HG02938 (cell line): ENCODE results near the gene IRS2.
A peak's percentile ranks its signal among the peaks of the same experiment; 100 is the strongest.

Experiments used
- ATAC-seq: cut with Tn5 transposase; IDR thresholded peaks from one replicate; pipeline ENCODE4 v1.9.1; 2021; ENCODE audit warnings: mild to moderate bottlenecking, moderate library complexity; ENCODE audit not compliant: unreplicated experiment

IRS2 gene

GRCh38 chr13:109780845-109781383 is 5.5 kb downstream of the IRS2 start:
- ATAC-seq = no peak

DNA sequence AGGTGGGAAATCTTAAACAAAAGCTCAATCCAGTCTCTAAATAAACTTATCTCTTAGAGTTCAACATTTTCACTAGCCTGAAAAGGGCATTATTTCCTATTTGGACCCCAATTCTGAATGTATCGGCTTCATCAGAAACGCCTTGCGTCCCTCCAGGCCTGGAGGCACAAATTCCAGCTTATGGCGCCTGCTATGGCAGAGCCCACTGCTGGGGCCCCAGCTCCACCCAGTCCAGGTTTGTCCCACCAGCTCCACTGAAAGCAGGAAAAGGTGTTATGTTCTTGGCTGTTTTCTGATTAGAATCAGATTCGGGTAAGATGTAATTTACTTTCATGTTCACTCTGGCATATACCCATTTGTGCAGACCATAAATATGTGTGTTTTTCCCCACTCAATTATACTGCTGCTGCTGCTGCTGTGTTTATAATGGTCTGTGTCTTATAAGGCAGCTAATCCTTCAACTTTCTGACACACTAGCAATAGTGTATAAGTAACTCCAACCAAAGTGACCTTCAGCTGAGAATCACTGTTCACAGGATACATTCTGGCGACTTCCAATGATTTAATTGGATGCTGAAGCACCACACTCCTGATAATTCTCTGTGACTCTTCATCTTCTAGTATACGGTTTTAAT is 6.4 kb downstream of the IRS2 start:
- ATAC-seq = no peak

- ATAC-seq = no peak
Observed at GRCh38 chr13:109779074-109779473, 7.3 kb downstream of the IRS2 start.

- ATAC-seq = no peak
Observed at GRCh38 chr13:109778102-109778542, 8.3 kb downstream of the IRS2 start.

GRCh38 chr13:109776575-109776974 is 9.8 kb downstream of the IRS2 start:
- ATAC-seq = peak; percentile 63

DNA sequence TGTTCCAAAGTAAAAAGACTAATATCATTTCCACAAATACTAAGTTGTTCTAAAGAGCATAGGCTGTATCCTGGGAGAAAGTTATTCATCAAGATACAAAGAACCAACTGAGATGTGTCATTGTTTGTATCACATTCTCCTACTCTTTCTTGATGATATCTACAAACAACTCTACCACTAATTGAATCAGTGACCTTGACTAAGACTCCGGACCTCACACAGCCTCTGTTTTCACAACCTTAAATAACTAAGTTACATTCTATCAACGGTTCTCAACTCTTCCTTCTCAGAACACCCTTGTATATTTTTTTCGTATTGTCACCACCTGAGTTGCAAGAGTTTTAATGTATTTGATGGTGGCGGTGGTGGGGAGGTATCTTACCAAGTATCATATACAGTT is 12.6 kb downstream of the IRS2 start:
- ATAC-seq = no peak

DNA sequence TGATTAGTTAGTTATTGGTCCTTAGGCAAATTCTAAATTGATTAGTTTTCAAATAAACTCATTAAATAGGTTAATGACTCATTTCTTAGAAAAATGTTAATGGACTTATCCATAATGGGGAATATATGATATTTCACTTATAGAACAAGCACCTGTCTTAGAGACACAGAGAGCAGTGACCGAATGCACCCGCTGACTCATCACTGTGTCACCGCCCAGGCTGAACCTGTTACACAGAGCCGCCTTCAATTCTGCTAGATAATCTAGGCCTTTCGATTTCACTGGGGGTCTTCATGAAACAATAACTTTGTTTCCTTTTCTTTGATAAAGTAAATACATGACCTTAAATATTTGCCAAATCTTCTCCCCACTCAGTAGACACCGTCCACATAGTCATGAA is 13.1 kb downstream of the IRS2 start:
- no peak for ATAC-seq

GRCh38 chr13:109771926-109772325 is 14.5 kb downstream of the IRS2 start:
- ATAC-seq = no peak

GRCh38 chr13:109770436-109770835 is 15.9 kb downstream of the IRS2 start:
- no peak for ATAC-seq

- ATAC-seq = no peak
Observed at GRCh38 chr13:109769921-109770320, 16.5 kb downstream of the IRS2 start.

GRCh38 chr13:109769275-109769674 is 17.1 kb downstream of the IRS2 start:
- ATAC-seq = no peak

GRCh38 chr13:109768616-109769015 is 17.8 kb downstream of the IRS2 start:
- ATAC-seq = no peak

DNA sequence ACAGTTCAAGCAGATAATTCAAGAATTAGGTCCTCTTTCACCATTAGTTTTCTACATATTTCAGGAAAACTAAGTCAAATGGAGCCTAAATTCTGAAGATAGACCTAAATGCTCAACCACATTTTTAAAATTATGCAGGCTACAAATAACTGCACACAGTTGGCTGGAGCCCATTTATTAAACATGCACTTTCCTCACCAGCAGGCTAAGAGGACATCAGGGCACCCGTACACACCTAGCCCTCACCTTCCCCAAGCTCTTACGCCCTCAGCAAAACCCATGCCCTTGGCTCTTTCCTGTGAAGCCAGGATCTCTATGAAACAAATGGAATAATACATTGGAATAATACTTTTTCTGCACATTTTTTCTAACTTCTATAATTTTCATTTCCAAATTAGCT is 18.2 kb downstream of the IRS2 start:
- no peak for ATAC-seq

DNA sequence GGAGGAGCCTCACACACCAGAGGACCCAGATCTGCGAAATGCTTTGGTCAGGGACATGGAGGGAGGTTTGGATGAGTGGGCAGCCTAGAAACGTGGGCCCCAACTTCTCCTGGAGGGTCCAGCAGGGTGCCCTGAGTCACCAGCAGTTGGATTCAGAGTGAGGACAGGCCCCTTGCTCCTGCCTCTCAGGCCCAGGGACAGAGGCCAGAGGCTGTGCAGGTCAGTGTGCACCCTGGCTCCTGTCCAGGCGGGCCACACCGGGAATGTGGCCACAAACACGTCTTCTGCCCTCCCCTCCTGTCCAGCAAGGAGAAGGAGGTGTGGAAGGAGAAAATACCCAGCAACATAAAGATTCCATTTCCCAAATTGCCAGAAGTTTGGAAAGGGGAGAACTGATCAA is 19.4 kb downstream of the IRS2 start:
- no peak for ATAC-seq

DNA sequence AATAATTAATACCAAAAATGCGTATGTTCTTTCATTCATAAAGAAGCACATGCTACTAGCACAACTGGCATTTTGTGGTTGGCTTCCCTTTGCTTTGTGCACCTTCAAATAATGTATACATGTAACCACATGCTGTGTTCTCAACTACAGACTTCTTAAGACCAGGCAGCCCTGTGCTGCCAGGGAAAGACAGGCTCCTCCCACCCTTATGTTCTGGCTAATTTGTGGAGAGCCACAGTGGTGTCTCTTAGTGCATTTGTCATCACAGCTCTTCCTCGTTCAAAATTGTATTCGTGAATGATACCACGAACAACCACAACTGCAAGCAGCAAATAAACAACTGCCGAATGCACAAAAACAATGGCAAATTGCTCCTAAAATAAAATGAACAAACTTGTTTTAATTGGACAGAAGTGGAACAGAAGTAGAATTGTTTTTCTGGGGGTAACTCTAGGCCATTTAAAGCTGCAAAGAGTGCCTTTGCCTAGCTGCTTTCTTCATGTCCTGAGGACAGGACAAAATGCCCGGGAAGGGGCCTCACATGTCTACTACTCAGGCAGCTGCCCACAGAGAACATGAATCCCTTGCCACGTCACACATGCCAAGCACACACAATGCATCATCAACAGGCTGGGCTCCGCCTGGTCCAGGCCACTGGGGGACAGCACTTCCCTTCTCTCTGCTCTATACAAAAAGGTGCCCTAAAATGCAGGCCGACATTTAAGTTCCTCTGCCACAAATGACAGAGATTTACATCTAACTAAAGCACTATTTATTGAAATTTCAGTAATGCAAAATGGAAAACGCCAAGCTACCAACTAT is 21.7 kb downstream of the IRS2 start:
- no peak for ATAC-seq

DNA sequence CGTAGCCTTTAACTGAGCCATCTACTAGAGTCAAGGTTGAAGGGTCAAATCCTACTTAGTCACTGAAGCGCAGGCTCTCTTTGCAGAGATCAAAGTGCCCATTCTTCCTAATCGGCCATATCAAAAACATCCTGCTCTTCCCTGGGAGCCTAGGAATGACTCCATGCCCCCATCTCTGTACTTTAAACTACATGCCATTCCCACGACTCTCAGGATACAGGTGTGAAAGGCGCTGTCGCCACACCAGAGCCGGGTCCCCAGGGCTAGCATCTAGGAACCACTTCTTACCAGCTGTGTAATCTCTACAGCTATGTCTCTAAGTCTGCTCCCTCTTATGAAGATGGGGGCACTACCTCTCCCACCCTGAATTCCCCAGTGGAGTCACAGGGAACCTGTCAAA is 22.3 kb downstream of the IRS2 start:
- no peak for ATAC-seq

DNA sequence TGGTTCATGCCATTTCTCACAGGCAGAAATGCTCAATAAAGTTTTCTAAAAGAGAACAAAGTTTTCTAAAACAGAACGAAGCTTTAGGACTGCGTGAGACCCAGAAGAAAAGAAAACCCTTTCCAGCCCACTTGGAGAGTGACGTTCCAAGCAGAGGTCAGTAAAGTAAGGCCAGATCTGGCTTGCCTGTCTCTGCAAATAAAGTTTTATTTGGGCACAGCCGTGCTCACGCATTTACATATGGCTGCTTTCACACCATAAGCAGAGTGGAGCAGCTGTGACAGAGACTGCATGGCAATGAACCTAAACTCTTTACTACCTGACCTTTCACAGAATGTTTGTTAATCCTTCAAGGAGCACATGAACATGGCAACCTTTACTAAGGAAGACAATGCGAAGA is 23.6 kb downstream of the IRS2 start:
- no peak for ATAC-seq

DNA sequence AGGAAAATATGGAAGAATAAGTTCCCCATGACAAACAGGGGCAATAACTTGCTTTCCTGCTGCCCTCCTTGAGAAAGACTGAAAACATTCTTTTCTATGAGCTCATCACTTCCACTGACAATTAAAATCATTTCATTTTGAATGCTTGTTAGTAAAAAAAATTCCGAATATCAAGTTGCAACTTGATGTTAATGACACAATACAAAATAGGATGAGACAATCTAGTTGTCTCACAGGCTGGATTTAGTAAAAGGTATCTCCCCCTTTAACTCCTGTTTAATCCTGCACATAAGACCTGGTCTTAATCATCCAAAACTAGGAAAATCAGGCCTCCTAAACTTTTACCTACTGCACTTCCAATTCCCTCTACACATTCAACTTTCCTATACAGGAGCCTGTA is 24.7 kb downstream of the IRS2 start:
- ATAC-seq = no peak

DNA sequence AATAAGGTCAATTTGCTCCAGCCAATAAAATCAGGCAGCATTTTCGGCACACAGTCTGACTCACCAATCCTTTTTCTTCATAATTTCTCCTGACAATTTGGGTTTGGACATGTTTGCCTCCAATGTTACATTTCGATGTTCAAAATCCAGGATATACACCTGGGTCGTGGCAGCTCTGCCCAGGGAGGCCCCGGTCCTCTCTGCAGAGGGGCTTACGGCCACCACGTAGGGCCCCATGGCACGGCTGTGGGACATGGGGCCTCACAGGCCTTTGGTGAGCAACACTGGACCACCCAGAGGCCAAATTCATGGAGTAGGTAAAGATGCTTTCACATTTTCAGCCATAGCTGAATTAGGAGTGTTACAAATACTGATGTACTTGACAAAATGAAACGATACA is 25.4 kb downstream of the IRS2 start:
- ATAC-seq = no peak

- ATAC-seq = no peak
Observed at GRCh38 chr13:109760402-109760801, 26.0 kb downstream of the IRS2 start.

DNA sequence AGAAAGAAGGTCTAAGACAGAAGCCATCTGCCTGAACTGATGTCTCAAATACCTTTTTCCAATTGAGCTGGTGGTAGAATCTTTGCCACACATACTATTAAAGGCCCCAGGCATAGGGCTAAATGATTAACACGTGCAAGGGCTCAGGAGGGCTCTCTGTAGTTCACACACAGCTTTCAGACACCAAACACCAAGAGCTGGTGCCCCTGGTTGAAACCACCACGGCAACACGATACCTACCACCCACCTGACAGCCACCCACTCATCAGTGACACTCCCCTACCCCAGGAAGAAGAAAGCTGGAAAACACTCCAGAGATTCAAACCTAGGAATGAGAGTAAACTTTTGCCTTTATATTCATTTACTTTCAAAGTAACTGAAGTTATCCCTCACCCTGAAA is 26.8 kb downstream of the IRS2 start:
- no peak for ATAC-seq

DNA sequence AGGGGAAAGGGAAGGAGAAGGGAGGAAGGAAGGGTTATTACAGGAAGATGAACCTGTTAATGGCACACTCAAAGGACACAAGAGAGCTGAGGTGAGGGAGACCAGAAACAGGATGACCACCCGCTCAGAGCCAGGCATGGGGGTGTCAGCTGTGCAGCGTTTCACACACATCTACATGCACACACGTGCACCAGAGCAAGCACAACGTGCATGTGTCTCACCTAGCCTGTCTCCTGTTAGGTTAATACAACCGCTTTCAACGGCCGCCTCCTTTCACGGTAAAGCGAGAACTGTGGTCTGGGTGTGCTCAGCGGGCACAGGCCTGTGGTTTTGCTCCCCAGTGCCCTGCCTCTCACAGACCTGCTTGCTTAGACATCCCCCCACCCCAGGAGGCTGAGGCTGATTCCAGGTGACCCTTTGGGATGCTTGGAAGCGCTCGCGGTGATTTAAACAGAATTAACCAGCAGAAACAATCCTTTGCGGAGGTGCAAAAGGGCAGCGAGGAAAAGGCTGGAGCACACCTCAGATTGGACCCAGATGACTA is 27.4 kb downstream of the IRS2 start:
- ATAC-seq = no peak
